ENCODE measurements around the gene BTBD9. TPM values are rescaled to one million over a fixed set of nuclear protein-coding genes. Genes with fewer than 3 reads are reported as not detected.

The BTBD9 gene
- total RNA-seq, 1 donor from 2014 or later, result 4.5 TPM

- TF ChIP-seq, protein P1, sequence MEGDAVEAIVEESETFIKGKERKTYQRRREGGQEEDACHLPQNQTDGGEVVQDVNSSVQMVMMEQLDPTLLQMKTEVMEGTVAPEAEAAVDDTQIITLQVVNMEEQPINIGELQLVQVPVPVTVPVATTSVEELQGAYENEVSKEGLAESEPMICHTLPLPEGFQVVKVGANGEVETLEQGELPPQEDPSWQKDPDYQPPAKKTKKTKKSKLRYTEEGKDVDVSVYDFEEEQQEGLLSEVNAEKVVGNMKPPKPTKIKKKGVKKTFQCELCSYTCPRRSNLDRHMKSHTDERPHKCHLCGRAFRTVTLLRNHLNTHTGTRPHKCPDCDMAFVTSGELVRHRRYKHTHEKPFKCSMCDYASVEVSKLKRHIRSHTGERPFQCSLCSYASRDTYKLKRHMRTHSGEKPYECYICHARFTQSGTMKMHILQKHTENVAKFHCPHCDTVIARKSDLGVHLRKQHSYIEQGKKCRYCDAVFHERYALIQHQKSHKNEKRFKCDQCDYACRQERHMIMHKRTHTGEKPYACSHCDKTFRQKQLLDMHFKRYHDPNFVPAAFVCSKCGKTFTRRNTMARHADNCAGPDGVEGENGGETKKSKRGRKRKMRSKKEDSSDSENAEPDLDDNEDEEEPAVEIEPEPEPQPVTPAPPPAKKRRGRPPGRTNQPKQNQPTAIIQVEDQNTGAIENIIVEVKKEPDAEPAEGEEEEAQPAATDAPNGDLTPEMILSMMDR (IDR thresholded peaks at IDR 0.05; ENCODE audit: insufficient read depth, low read length, severe bottlenecking), result no peak
- no peak for FAIRE-seq
- Histone ChIP-seq H3K27me3 (ENCODE audit: control insufficient read depth, insufficient read depth, low read length) (no peaks in the 10 kb centered on the region), H3K36me3 (ENCODE audit: control insufficient read depth, insufficient read depth, low read length) (peaks cover 2% of the 10 kb centered on the region), H3K4me3 (ENCODE audit: low read depth, low read length) (no peak overlapping the region)
- no peak for DNase-seq (ENCODE audit: low read depth)
These were observed 36.7 kb upstream of the BTBD9 start for GRCh38 chr6:38676236-38676973.

DNA sequence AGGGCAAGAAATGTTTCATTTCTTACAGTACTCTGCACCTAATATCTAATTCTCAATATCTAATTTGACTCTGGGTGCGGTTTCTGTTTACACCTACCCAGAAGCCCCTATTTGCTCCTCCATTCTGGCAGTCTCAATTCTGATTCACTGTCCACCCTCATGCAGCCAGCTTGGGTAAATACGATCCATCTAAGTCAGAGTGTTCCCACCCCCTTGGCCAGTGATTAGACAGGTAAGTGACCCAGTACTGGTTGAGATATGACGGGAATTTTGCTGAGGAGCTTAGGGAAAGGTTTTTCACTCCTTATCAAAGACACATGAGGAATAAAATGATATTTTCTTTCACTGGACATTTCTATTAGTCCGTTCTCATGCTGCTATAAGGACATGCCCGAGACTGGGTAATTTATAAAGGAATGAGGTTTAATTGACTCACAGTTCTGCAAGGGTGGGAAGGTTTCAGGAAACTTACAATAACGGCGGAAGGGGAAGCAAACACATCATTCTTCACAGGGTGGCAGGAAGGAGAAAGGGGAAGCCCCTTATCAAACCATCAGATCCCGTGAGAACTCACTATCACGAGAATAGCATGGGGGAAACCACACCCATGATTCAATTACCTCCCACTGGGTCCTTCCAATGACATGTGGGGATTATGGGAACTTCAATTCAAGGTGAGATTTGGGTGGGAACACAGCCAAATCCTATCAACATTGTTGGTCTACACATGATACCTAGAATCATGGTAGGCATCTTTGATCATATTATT lies 33.9 kb upstream of the BTBD9 start:
- FAIRE-seq, result no peak
- Histone ChIP-seq H3K36me3 (ENCODE audit: control insufficient read depth, insufficient read depth, low read length) (peaks cover 2% of the 10 kb centered on the region), H3K27me3 (ENCODE audit: control insufficient read depth, insufficient read depth, low read length) (no peaks in the 10 kb centered on the region), H3K4me3 (ENCODE audit: low read depth, low read length) (no peak overlapping the region)
- no peak for DNase-seq (ENCODE audit: low read depth)
- TF ChIP-seq, protein P1 (IDR thresholded peaks at IDR 0.05; ENCODE audit: insufficient read depth, low read length, severe bottlenecking), result no peak

DNA sequence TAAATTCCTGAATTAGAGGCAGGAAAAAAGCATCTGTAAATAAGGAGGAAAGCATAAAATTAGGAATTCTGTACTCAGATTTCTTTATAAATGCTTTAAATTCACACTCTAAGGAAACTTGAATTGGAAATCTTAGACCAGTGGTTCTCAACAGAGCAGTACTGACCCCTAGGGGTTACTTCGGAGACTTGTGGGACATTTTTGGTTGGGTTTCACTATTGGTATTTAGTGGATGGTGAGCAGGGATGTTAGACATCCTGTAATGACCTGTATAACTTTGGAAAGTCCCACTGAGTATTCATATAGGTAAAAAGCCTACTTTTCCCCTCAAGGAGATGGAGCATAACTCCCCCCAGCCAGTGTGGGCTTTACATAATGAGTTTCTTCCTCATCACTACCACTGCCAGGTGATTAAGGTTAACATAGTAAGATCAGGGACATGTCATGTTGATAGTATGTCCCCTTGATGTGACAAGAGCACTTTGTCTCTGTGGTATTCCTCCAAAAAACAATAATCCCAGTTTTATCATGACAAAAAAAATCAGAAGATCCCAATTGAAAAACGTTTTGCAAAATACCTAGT lies 32.2 kb upstream of the BTBD9 start:
- H3K36me3 ChIP-seq (ENCODE audit: control insufficient read depth, insufficient read depth, low read length), result peaks cover 2% of the 10 kb centered on the region
- no peaks in the 10 kb centered on the region for H3K27me3 ChIP-seq (ENCODE audit: control insufficient read depth, insufficient read depth, low read length)
- TF ChIP-seq, protein P1 (IDR thresholded peaks at IDR 0.05; ENCODE audit: insufficient read depth, low read length, severe bottlenecking), result peak; percentile 61
- DNase-seq (ENCODE audit: low read depth), result peak; percentile 62
- FAIRE-seq, result no peak
- no peak overlapping the region for H3K4me3 ChIP-seq (ENCODE audit: low read depth, low read length)

- TF ChIP-seq, protein P1 (IDR thresholded peaks at IDR 0.05; ENCODE audit: insufficient read depth, low read length, severe bottlenecking), result no peak
- no peak overlapping the region for H3K4me3 ChIP-seq (ENCODE audit: low read depth, low read length)
- DNase-seq (ENCODE audit: low read depth) (no peak), FAIRE-seq (no peak)
- H3K27me3 ChIP-seq (ENCODE audit: control insufficient read depth, insufficient read depth, low read length), result no peaks in the 10 kb centered on the region
- H3K36me3 ChIP-seq (ENCODE audit: control insufficient read depth, insufficient read depth, low read length), result no peaks in the 10 kb centered on the region
These were observed 18.9 kb upstream of the BTBD9 start for GRCh38 chr6:38658418-38659167.

DNA sequence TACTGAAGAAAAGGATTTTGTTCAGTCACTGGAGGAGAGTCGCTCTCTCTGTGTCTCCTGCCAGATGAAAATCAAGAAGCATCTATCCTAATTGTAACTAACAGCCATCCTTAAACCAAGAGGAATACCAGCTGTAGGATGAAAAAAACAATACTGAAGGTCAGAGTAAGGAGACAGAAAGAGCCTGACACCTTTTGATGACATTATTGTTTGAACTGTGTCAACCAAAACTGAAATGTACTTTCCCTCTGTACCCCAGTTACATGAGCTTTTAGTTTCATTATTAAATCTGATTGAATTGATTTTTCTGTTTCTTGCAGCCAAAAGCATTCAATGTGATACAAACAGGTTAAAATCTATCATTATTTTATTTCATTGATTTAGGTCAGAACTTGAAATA lies 17.2 kb upstream of the BTBD9 start:
- Histone ChIP-seq H3K4me3 (ENCODE audit: low read depth, low read length) (no peak overlapping the region), H3K27me3 (ENCODE audit: control insufficient read depth, insufficient read depth, low read length) (no peaks in the 10 kb centered on the region), H3K36me3 (ENCODE audit: control insufficient read depth, insufficient read depth, low read length) (no peaks in the 10 kb centered on the region)
- FAIRE-seq, result no peak
- TF ChIP-seq, protein P1 (IDR thresholded peaks at IDR 0.05; ENCODE audit: insufficient read depth, low read length, severe bottlenecking), result no peak
- no peak for DNase-seq (ENCODE audit: low read depth)

Data from bronchial epithelial cell (primary cell).